Posterior cingulate gyrus (tissue), 11 donors: ENCODE data around the gene SRC.
"Not testable (repeated sequence)": the region's sequence is repeated elsewhere in the genome, so short reads cannot be mapped to it uniquely, and the experiment has no call there.

Experiments used
- DNase-seq, 10 donors: peaks; one replicate each; pipeline versions ENCODE4 v3.0.0 to v3.0.0-alpha.2; 2020 to 2021; ENCODE audit warnings: mixed read lengths in 3 of 10
- intact Hi-C: fragments of 100-400 bp; cut with DNase I; formaldehyde crosslinking; loops from one replicate; pipeline ENCODE4 v1.15.1; 2023

SRC gene

GRCh38 chr20:37359331-37359730 is 13.4 kb downstream of the SRC start:
- intact Hi-C loops: no loop called here
- peak in 2 of 10 donors; percentile 26 to 48 for DNase-seq

GRCh38 chr20:37359836-37360235 is 13.9 kb downstream of the SRC start:
- DNase-seq: no peak
- intact Hi-C loops: no loop called here

- DNase-seq: no peak
- intact Hi-C loops: no loop called here
These were observed 14.6 kb downstream of the SRC start for GRCh38 chr20:37360391-37361115.

- intact Hi-C loops: no loop called here
- DNase-seq: peak in 2 of 10 donors; percentile 68 to 70
These were observed 15.4 kb downstream of the SRC start for GRCh38 chr20:37361336-37361735.

GRCh38 chr20:37362231-37362792 is 16.4 kb downstream of the SRC start:
- DNase-seq: peak in 2 of 10 donors; percentile 55 to 64
- intact Hi-C loops: no loop called here

GRCh38 chr20:37362821-37363220 is 16.9 kb downstream of the SRC start:
- intact Hi-C loops: no loop called here
- peak in 2 of 10 donors; percentile 47 to 57 for DNase-seq

- intact Hi-C loops: no loop called here
- DNase-seq: peak in 3 of 10 donors; percentile 27 to 73 (median 53)
These were observed 17.5 kb downstream of the SRC start for GRCh38 chr20:37363221-37364012.

GRCh38 chr20:37364013-37364926 is 18.3 kb downstream of the SRC start:
- DNase-seq: peak in 3 of 10 donors; percentile 21 to 51 (median 45)
- intact Hi-C loops: no loop called here

GRCh38 chr20:37364927-37365272 is 19.0 kb downstream of the SRC start:
- intact Hi-C loops: no loop called here
- no peak for DNase-seq

- intact Hi-C loops: no loop called here
- DNase-seq: no peak
These were observed 20.1 kb downstream of the SRC start for GRCh38 chr20:37365760-37366638.

- intact Hi-C loops: no loop called here
- DNase-seq: no peak
These were observed 20.8 kb downstream of the SRC start for GRCh38 chr20:37366743-37367142.

- intact Hi-C loops: no loop called here
- peak in 2 of 10 donors; percentile 18 to 20 for DNase-seq
These were observed 23.9 kb downstream of the SRC start for GRCh38 chr20:37369846-37370245.

GRCh38 chr20:37371845-37372244 is 25.9 kb downstream of the SRC start:
- intact Hi-C loops: not testable (repeated sequence)
- DNase-seq: peak in 1 of 10 donors; percentile 8

- DNase-seq: no peak
- intact Hi-C loops: no loop called here
These were observed 26.5 kb downstream of the SRC start for GRCh38 chr20:37372441-37372840.

- intact Hi-C loops: no loop called here
- DNase-seq: no peak
These were observed 27.2 kb downstream of the SRC start for GRCh38 chr20:37373020-37373598.

- DNase-seq: peak in 1 of 10 donors; percentile 18
- intact Hi-C loops: no loop called here
These were observed 29.3 kb downstream of the SRC start for GRCh38 chr20:37375227-37375626.

GRCh38 chr20:37376324-37376723 is 30.4 kb downstream of the SRC start:
- peak in 2 of 10 donors; percentile 51 to 52 for DNase-seq

GRCh38 chr20:37376791-37377190 is 30.9 kb downstream of the SRC start:
- peak in 3 of 10 donors; percentile 10 to 58 (median 19) for DNase-seq
- intact Hi-C loops: no loop called here

More at GRCh38 chr20:37376324-37376723, 30.4 kb downstream of the SRC start:
- intact Hi-C loops: no loop called here
